Keratinocyte (primary cell): ENCODE measurements around the gene CAMSAP1.

ENCODE experiments used
- EZH2 ChIP-seq: IDR thresholded peaks from one replicate; pipeline ENCODE4 v1.6.1; 2012; ENCODE audit warnings: inconsistent platforms, mild to moderate bottlenecking, low read length, moderate library complexity
- TF ChIP-seq, protein P1 (sequence below), 3 experiments: IDR thresholded peaks in 1 of 3; conservative IDR thresholded peaks in 1 of 3; optimal IDR thresholded peaks in 1 of 3; 2 replicates in 2 of 3; 3 replicates in 1 of 3; pipeline versions ENCODE3 to v1.5.1; 2011; ENCODE audit warnings: low read length in 3 of 3, mild to moderate bottlenecking in 3 of 3, moderate library complexity in 2 of 3, control low read depth in 1 of 3, inconsistent platforms in 1 of 3; ENCODE audit not compliant: insufficient read depth in 2 of 3; ENCODE audit errors: extremely low read depth in 1 of 3

DNA sequence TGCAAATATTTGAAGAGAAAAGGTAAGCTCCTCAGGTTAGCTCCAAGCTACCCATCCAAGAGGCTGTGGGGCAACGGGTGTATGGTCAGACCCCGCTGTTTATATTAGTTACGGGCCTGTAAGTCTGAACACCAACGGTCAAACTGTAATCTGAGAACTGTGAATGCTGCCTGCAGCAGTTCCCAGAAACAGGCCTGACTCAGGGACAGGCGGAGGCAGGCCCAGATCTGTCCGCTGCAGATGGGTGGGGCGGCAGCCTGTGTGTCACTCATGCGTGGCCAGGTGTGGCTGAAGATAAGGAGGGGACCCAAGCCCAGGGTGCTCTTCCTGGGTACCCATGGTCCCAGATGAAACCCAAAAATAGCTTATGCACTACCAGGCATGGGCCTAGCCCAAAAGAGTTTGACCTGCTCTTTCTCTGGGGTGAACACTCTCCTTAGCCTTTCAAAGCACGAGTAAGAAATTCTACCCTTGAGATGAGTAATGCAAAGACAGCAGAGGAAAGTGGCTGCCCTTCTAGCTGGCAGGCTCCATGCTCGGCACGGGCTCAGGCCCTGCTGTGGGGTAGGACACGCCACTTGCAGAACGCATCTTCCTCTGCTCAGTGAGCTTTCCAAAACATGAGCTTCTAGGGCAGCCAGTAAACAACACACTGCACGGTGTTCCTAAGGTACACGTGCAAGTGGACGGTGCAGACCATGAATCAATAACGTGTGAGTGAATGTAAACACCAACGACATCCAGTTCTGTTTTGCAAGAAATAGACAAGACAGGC lies 44.7 kb upstream of the CAMSAP1 start:
- TF ChIP-seq, protein P1, sequence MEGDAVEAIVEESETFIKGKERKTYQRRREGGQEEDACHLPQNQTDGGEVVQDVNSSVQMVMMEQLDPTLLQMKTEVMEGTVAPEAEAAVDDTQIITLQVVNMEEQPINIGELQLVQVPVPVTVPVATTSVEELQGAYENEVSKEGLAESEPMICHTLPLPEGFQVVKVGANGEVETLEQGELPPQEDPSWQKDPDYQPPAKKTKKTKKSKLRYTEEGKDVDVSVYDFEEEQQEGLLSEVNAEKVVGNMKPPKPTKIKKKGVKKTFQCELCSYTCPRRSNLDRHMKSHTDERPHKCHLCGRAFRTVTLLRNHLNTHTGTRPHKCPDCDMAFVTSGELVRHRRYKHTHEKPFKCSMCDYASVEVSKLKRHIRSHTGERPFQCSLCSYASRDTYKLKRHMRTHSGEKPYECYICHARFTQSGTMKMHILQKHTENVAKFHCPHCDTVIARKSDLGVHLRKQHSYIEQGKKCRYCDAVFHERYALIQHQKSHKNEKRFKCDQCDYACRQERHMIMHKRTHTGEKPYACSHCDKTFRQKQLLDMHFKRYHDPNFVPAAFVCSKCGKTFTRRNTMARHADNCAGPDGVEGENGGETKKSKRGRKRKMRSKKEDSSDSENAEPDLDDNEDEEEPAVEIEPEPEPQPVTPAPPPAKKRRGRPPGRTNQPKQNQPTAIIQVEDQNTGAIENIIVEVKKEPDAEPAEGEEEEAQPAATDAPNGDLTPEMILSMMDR (optimal IDR thresholded peaks at IDR 0.05 in 1 of 3, IDR thresholded peaks at IDR 0.05 in 1 of 3, conservative IDR thresholded peaks at IDR 0.05 in 1 of 3; ENCODE audit: extremely low read depth in 1 of 3, insufficient read depth in 2 of 3, low read length in 3 of 3) = no peak
- no peak for TF ChIP-seq EZH2
